ENCODE measurements around the gene SPRR1A. TPM values are rescaled to one million over a fixed set of nuclear protein-coding genes. Genes with fewer than 3 reads are reported as not detected.

Gene SPRR1A
- polyA plus RNA-seq, 3 donors, result not detected

DNA sequence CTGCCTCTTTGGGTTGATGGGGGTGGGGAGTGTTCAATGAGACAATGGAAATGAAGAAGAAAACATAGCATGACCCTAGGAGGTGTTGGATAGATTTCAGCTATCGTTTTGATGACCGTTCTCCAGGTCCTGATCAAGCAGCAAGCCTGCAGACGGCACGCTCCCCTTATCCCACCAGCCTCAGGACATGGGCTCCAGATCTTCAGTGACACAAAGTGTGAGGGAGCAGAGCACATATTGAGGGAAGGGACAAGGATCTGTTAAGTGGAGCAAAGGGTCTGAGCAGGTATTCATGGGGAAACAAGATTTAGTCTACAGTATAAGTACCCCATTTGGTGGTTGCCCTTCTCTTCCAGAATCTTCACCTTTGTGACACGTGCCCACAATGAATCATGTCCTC, 32.2 kb upstream of the SPRR1A start:
- Histone ChIP-seq H4K20me1 (ENCODE audit: insufficient read depth, low read length) (no peaks in the 10 kb centered on the region), H3K4me1 (ENCODE audit: control insufficient read depth in 1 of 2, insufficient read depth in 2 of 2, low read length in 2 of 2) (no peaks in the 10 kb centered on the region), H3K27ac (ENCODE audit: low read depth in 1 of 2, low read length in 2 of 2) (no peak overlapping the region), H2AFZ (ENCODE audit: insufficient read depth, low read depth, low read length, poor library complexity, severe bottlenecking) (no peak overlapping the region), H3K9me3 (replicated peaks in 1 of 2; ENCODE audit: control insufficient read depth in 1 of 2, insufficient read depth in 1 of 2, low read length in 2 of 2) (no peaks in the 10 kb centered on the region), H3K9ac (ENCODE audit: insufficient read depth, low read length, poor library complexity, severe bottlenecking) (no peak overlapping the region), H3K27me3 (ENCODE audit: control insufficient read depth in 2 of 2, insufficient read depth in 2 of 2, low read length in 2 of 2) (peaks cover 0 to 2% of the 10 kb centered on the region in 2 donors), H3K4me3 (replicated peaks in 1 of 3; ENCODE audit: low read depth in 2 of 3, low read length in 3 of 3) (no peak overlapping the region), H3K79me2 (ENCODE audit: insufficient read depth, low read length) (no peaks in the 10 kb centered on the region), H3K36me3 (replicated peaks in 1 of 2; ENCODE audit: control insufficient read depth in 1 of 2, insufficient read depth in 2 of 2, low read length in 2 of 2) (no peaks in the 10 kb centered on the region), H3K4me2 (replicated peaks; ENCODE audit: extremely low read depth, low read length, poor library complexity, severe bottlenecking) (no peak overlapping the region)
- Mint-ChIP-seq H3K36me3 (no peaks in the 10 kb centered on the region), H3K4me3 (no peak overlapping the region), H3K27me3 (ENCODE audit: low read depth in 3 of 3) (peaks cover 0 to 4% (median 2%) of the 10 kb centered on the region in 3 donors), H3K9me3 (peaks cover 0 to 4% (median 0%) of the 10 kb centered on the region in 7 donors), H3K27ac (no peak overlapping the region), H3K4me1 (no peaks in the 10 kb centered on the region)
- no CpG with 5 or more reads among the region's 5 CpGs for WGBS (ENCODE audit: insufficient coverage)
- DNase-seq, result no peak
- intact Hi-C loops (cut with micrococcal nuclease), result no loop called here
- TF ChIP-seq, protein P1, sequence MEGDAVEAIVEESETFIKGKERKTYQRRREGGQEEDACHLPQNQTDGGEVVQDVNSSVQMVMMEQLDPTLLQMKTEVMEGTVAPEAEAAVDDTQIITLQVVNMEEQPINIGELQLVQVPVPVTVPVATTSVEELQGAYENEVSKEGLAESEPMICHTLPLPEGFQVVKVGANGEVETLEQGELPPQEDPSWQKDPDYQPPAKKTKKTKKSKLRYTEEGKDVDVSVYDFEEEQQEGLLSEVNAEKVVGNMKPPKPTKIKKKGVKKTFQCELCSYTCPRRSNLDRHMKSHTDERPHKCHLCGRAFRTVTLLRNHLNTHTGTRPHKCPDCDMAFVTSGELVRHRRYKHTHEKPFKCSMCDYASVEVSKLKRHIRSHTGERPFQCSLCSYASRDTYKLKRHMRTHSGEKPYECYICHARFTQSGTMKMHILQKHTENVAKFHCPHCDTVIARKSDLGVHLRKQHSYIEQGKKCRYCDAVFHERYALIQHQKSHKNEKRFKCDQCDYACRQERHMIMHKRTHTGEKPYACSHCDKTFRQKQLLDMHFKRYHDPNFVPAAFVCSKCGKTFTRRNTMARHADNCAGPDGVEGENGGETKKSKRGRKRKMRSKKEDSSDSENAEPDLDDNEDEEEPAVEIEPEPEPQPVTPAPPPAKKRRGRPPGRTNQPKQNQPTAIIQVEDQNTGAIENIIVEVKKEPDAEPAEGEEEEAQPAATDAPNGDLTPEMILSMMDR (IDR thresholded peaks at IDR 0.05), result no peak

DNA sequence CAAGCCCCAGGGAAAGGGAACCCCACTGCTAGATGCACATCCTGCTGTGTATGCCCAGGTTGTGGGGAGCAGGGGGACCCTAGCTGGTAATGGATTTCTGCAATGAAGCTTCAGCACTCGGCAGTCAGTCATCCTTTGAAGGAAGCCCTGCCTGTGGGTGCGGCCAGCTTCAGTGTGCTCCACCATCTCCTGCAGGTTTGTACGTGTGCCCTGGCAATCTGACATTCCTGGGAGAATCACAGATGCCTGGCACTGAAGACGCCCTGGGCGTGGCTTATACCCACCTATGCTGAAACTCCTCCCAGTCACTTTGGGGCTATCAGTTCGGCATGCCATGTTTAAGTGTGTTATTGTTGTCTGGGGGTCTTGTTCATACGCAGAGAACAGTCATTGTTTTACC, 30.1 kb upstream of the SPRR1A start:
- Histone ChIP-seq H3K9me3 (replicated peaks in 1 of 2; ENCODE audit: control insufficient read depth in 1 of 2, insufficient read depth in 1 of 2, low read length in 2 of 2) (no peaks in the 10 kb centered on the region), H3K4me2 (replicated peaks; ENCODE audit: extremely low read depth, low read length, poor library complexity, severe bottlenecking) (no peak overlapping the region), H2AFZ (ENCODE audit: insufficient read depth, low read depth, low read length, poor library complexity, severe bottlenecking) (no peak overlapping the region), H3K27ac (ENCODE audit: low read depth in 1 of 2, low read length in 2 of 2) (no peak overlapping the region), H3K4me1 (ENCODE audit: control insufficient read depth in 1 of 2, insufficient read depth in 2 of 2, low read length in 2 of 2) (no peaks in the 10 kb centered on the region), H3K36me3 (replicated peaks in 1 of 2; ENCODE audit: control insufficient read depth in 1 of 2, insufficient read depth in 2 of 2, low read length in 2 of 2) (no peaks in the 10 kb centered on the region), H3K79me2 (ENCODE audit: insufficient read depth, low read length) (no peaks in the 10 kb centered on the region), H4K20me1 (ENCODE audit: insufficient read depth, low read length) (no peaks in the 10 kb centered on the region), H3K4me3 (replicated peaks in 1 of 3; ENCODE audit: low read depth in 2 of 3, low read length in 3 of 3) (no peak overlapping the region), H3K9ac (ENCODE audit: insufficient read depth, low read length, poor library complexity, severe bottlenecking) (no peak overlapping the region), H3K27me3 (ENCODE audit: control insufficient read depth in 2 of 2, insufficient read depth in 2 of 2, low read length in 2 of 2) (peaks cover 0 to 2% of the 10 kb centered on the region in 2 donors)
- intact Hi-C loops (cut with micrococcal nuclease), result no loop called here
- Mint-ChIP-seq H3K27ac (no peak overlapping the region), H3K4me3 (no peak overlapping the region), H3K27me3 (ENCODE audit: low read depth in 3 of 3) (peaks cover 2% of the 10 kb centered on the region in 3 donors), H3K4me1 (no peaks in the 10 kb centered on the region), H3K9me3 (no peaks in the 10 kb centered on the region), H3K36me3 (no peaks in the 10 kb centered on the region)
- 72% methylated on average over 3 of the region's 7 CpGs for WGBS (ENCODE audit: insufficient coverage)
- TF ChIP-seq, protein P1 (IDR thresholded peaks at IDR 0.05), result no peak
- no peak for DNase-seq
